ENCODE data around the gene PACRG.

The PACRG gene

GRCh38 chr6:162697872-162698403, 29.8 kb upstream of the PACRG start:
- TF ChIP-seq POLR2AphosphoS5 (IDR thresholded peaks at IDR 0.05; ENCODE audit: low read depth, low read length) (no peak), POLR2A (IDR thresholded peaks at IDR 0.05; ENCODE audit: low read depth, low read length) (no peak), TAF1 (IDR thresholded peaks at IDR 0.05; ENCODE audit: borderline replicate concordance, low read depth, low read length) (no peak)
- FAIRE-seq (no peak), DNase-seq (ENCODE audit: insufficient read length) (no peak)

GRCh38 chr6:162698440-162698839, 29.3 kb upstream of the PACRG start:
- TF ChIP-seq POLR2AphosphoS5 (IDR thresholded peaks at IDR 0.05; ENCODE audit: low read depth, low read length) (no peak), POLR2A (IDR thresholded peaks at IDR 0.05; ENCODE audit: low read depth, low read length) (no peak), TAF1 (IDR thresholded peaks at IDR 0.05; ENCODE audit: borderline replicate concordance, low read depth, low read length) (no peak)
- DNase-seq (ENCODE audit: insufficient read length) (no peak), FAIRE-seq (no peak)

GRCh38 chr6:162699961-162700360, 27.8 kb upstream of the PACRG start:
- no peak for TF ChIP-seq TAF1 (IDR thresholded peaks at IDR 0.05; ENCODE audit: borderline replicate concordance, low read depth, low read length)
- no peak for DNase-seq (ENCODE audit: insufficient read length)
- no peak for FAIRE-seq

- no peak for TF ChIP-seq POLR2AphosphoS5 (IDR thresholded peaks at IDR 0.05; ENCODE audit: low read depth, low read length)
- DNase-seq (ENCODE audit: insufficient read length) (no peak), FAIRE-seq (no peak)
Observed at GRCh38 chr6:162700966-162701365, 26.8 kb upstream of the PACRG start.

GRCh38 chr6:162701551-162701950, 26.2 kb upstream of the PACRG start:
- TF ChIP-seq TAF1 (IDR thresholded peaks at IDR 0.05; ENCODE audit: borderline replicate concordance, low read depth, low read length) (no peak), POLR2AphosphoS5 (IDR thresholded peaks at IDR 0.05; ENCODE audit: low read depth, low read length) (no peak), POLR2A (IDR thresholded peaks at IDR 0.05; ENCODE audit: low read depth, low read length) (no peak)
- DNase-seq (ENCODE audit: insufficient read length): no peak
- FAIRE-seq: no peak

- TF ChIP-seq TAF1 (IDR thresholded peaks at IDR 0.05; ENCODE audit: borderline replicate concordance, low read depth, low read length) (no peak), POLR2AphosphoS5 (IDR thresholded peaks at IDR 0.05; ENCODE audit: low read depth, low read length) (no peak), POLR2A (IDR thresholded peaks at IDR 0.05; ENCODE audit: low read depth, low read length) (no peak)
- no peak for DNase-seq (ENCODE audit: insufficient read length)
- FAIRE-seq: no peak
Observed at GRCh38 chr6:162702446-162702845, 25.3 kb upstream of the PACRG start.

GRCh38 chr6:162704001-162704400, 23.8 kb upstream of the PACRG start:
- TF ChIP-seq POLR2A (IDR thresholded peaks at IDR 0.05; ENCODE audit: low read depth, low read length) (no peak), POLR2AphosphoS5 (IDR thresholded peaks at IDR 0.05; ENCODE audit: low read depth, low read length) (no peak), TAF1 (IDR thresholded peaks at IDR 0.05; ENCODE audit: borderline replicate concordance, low read depth, low read length) (no peak)
- no peak for FAIRE-seq
- DNase-seq (ENCODE audit: insufficient read length): no peak

- TF ChIP-seq TAF1 (IDR thresholded peaks at IDR 0.05; ENCODE audit: borderline replicate concordance, low read depth, low read length): no peak
- TF ChIP-seq POLR2AphosphoS5 (IDR thresholded peaks at IDR 0.05; ENCODE audit: low read depth, low read length): no peak
- TF ChIP-seq POLR2A (IDR thresholded peaks at IDR 0.05; ENCODE audit: low read depth, low read length): no peak
- FAIRE-seq (no peak), DNase-seq (ENCODE audit: insufficient read length) (no peak)
Observed at GRCh38 chr6:162705736-162706135, 22.0 kb upstream of the PACRG start.

- no peak for FAIRE-seq
- no peak for TF ChIP-seq POLR2A (IDR thresholded peaks at IDR 0.05; ENCODE audit: low read depth, low read length)
- no peak for TF ChIP-seq POLR2AphosphoS5 (IDR thresholded peaks at IDR 0.05; ENCODE audit: low read depth, low read length)
- no peak for TF ChIP-seq TAF1 (IDR thresholded peaks at IDR 0.05; ENCODE audit: borderline replicate concordance, low read depth, low read length)
- DNase-seq (ENCODE audit: insufficient read length): no peak
Observed at GRCh38 chr6:162706232-162706631, 21.5 kb upstream of the PACRG start.

GRCh38 chr6:162708971-162709370, 18.8 kb upstream of the PACRG start:
- no peak for DNase-seq (ENCODE audit: insufficient read length)
- TF ChIP-seq TAF1 (IDR thresholded peaks at IDR 0.05; ENCODE audit: borderline replicate concordance, low read depth, low read length): no peak
- no peak for TF ChIP-seq POLR2AphosphoS5 (IDR thresholded peaks at IDR 0.05; ENCODE audit: low read depth, low read length)
- TF ChIP-seq POLR2A (IDR thresholded peaks at IDR 0.05; ENCODE audit: low read depth, low read length): no peak
- FAIRE-seq: no peak

- TF ChIP-seq POLR2A (IDR thresholded peaks at IDR 0.05; ENCODE audit: low read depth, low read length): no peak
- TF ChIP-seq TAF1 (IDR thresholded peaks at IDR 0.05; ENCODE audit: borderline replicate concordance, low read depth, low read length): no peak
- no peak for TF ChIP-seq POLR2AphosphoS5 (IDR thresholded peaks at IDR 0.05; ENCODE audit: low read depth, low read length)
- DNase-seq (ENCODE audit: insufficient read length) (no peak), FAIRE-seq (no peak)
Observed at GRCh38 chr6:162709431-162709830, 18.3 kb upstream of the PACRG start.

- no peak for FAIRE-seq
- TF ChIP-seq POLR2AphosphoS5 (IDR thresholded peaks at IDR 0.05; ENCODE audit: low read depth, low read length): no peak
- no peak for TF ChIP-seq POLR2A (IDR thresholded peaks at IDR 0.05; ENCODE audit: low read depth, low read length)
- TF ChIP-seq TAF1 (IDR thresholded peaks at IDR 0.05; ENCODE audit: borderline replicate concordance, low read depth, low read length): no peak
- no peak for DNase-seq (ENCODE audit: insufficient read length)
Observed at GRCh38 chr6:162710419-162710818, 17.4 kb upstream of the PACRG start.

- no peak for TF ChIP-seq POLR2A (IDR thresholded peaks at IDR 0.05; ENCODE audit: low read depth, low read length)
- FAIRE-seq: no peak
- DNase-seq (ENCODE audit: insufficient read length): no peak
Observed at GRCh38 chr6:162710936-162711335, 16.8 kb upstream of the PACRG start.

All from GM12892 (cell line).